H4 (cell line): ENCODE measurements around the gene KLHL33. TPM values are rescaled to one million over a fixed set of nuclear protein-coding genes. Genes with fewer than 3 reads are reported as not detected.

ENCODE experiments used
- DNase-seq: peaks from one replicate; pipeline ENCODE4 v3.0.0-alpha.2; 2015; ENCODE audit warnings: low spot score
- total RNA-seq: library from RNA; depleted of rRNA; stranded (reverse); fragments of >200 nt; shearing (Covaris generic); gene quantifications from 2 replicates; pipeline ENCODE4 v1.2.3, GENCODE V29; 2014

Gene KLHL33
- total RNA-seq, 1 experiment from 2014 or later: not detected

GRCh38 chr14:20416223-20416622, 19.7 kb downstream of the KLHL33 start:
- no peak for DNase-seq

GRCh38 chr14:20415782-20416206, 20.2 kb downstream of the KLHL33 start:
- peak; percentile 57 for DNase-seq

- no peak for DNase-seq
These were observed 22.3 kb downstream of the KLHL33 start for GRCh38 chr14:20413744-20414082.

GRCh38 chr14:20412876-20413743, 22.9 kb downstream of the KLHL33 start, which contains the start of gene TEP1:
TSS of gene TEP1 (minus strand) at chr14:20413501. CDS start at chr14:20408439, 5,062 bp downstream.
- peak; percentile 76 for DNase-seq

GRCh38 chr14:20412411-20412810, 23.6 kb downstream of the KLHL33 start:
- DNase-seq: no peak

GRCh38 chr14:20409226-20409625, 26.7 kb downstream of the KLHL33 start:
- DNase-seq: no peak

GRCh38 chr14:20403521-20403920, 32.4 kb downstream of the KLHL33 start:
- no peak for DNase-seq

- DNase-seq: no peak
These were observed 34.9 kb downstream of the KLHL33 start for GRCh38 chr14:20400965-20401593.

- DNase-seq: no peak
These were observed 35.4 kb downstream of the KLHL33 start for GRCh38 chr14:20400589-20400964.

GRCh38 chr14:20397511-20397910, 38.5 kb downstream of the KLHL33 start:
- DNase-seq: no peak

- DNase-seq: no peak
These were observed 44.5 kb downstream of the KLHL33 start for GRCh38 chr14:20391505-20391904.

GRCh38 chr14:20388159-20388558, 47.8 kb downstream of the KLHL33 start:
- no peak for DNase-seq

GRCh38 chr14:20387576-20387975, 48.4 kb downstream of the KLHL33 start:
- DNase-seq: no peak

- DNase-seq: no peak
These were observed 49.6 kb downstream of the KLHL33 start for GRCh38 chr14:20386276-20386855.

GRCh38 chr14:20384886-20385285, 51.1 kb downstream of the KLHL33 start:
- no peak for DNase-seq

GRCh38 chr14:20384321-20384720, 51.6 kb downstream of the KLHL33 start:
- DNase-seq: no peak

- DNase-seq: no peak
These were observed 52.3 kb downstream of the KLHL33 start for GRCh38 chr14:20383636-20384035.

GRCh38 chr14:20383032-20383431, 52.9 kb downstream of the KLHL33 start:
- no peak for DNase-seq

GRCh38 chr14:20382526-20382925, 53.4 kb downstream of the KLHL33 start:
- no peak for DNase-seq

- DNase-seq: no peak
These were observed 54.6 kb downstream of the KLHL33 start for GRCh38 chr14:20381341-20381740.

- no peak for DNase-seq
These were observed 55.3 kb downstream of the KLHL33 start for GRCh38 chr14:20380681-20381080.

GRCh38 chr14:20379743-20380142, 56.2 kb downstream of the KLHL33 start:
- no peak for DNase-seq

- DNase-seq: no peak
These were observed 58.8 kb downstream of the KLHL33 start for GRCh38 chr14:20377171-20377570.
